ENCODE data around the gene GDA.

DNA sequence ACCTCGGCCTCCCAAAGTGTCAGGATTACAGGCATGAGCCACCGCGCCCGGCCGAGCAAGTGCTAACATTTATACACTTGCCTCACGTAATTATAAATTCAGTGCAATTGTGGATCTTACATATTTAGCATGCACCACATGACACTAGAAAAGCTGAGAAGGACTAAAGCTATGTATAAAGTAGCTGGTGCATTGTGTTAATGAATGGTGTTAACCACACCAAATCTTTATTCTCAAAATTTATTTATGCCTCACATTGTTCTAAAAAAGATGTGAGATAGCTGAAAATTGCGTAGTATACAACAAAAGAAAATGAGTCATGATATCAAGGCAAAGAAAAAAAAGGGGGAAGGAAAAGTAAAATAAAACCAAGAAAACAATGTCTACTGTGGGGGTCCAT, 54.8 kb downstream of the GDA start:
- TF ChIP-seq, protein P1, sequence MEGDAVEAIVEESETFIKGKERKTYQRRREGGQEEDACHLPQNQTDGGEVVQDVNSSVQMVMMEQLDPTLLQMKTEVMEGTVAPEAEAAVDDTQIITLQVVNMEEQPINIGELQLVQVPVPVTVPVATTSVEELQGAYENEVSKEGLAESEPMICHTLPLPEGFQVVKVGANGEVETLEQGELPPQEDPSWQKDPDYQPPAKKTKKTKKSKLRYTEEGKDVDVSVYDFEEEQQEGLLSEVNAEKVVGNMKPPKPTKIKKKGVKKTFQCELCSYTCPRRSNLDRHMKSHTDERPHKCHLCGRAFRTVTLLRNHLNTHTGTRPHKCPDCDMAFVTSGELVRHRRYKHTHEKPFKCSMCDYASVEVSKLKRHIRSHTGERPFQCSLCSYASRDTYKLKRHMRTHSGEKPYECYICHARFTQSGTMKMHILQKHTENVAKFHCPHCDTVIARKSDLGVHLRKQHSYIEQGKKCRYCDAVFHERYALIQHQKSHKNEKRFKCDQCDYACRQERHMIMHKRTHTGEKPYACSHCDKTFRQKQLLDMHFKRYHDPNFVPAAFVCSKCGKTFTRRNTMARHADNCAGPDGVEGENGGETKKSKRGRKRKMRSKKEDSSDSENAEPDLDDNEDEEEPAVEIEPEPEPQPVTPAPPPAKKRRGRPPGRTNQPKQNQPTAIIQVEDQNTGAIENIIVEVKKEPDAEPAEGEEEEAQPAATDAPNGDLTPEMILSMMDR (conservative IDR thresholded peaks at IDR 0.05): no peak
- TF ChIP-seq EZH2 (IDR thresholded peaks at IDR 0.05; ENCODE audit: low read depth): no peak
